Measurements from ENCODE around the gene TPBGL.
A peak's percentile ranks its signal among the peaks of the same experiment; 100 is the strongest.

The TPBGL gene, protein sequence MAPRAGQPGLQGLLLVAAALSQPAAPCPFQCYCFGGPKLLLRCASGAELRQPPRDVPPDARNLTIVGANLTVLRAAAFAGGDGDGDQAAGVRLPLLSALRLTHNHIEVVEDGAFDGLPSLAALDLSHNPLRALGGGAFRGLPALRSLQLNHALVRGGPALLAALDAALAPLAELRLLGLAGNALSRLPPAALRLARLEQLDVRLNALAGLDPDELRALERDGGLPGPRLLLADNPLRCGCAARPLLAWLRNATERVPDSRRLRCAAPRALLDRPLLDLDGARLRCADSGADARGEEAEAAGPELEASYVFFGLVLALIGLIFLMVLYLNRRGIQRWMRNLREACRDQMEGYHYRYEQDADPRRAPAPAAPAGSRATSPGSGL

DNA sequence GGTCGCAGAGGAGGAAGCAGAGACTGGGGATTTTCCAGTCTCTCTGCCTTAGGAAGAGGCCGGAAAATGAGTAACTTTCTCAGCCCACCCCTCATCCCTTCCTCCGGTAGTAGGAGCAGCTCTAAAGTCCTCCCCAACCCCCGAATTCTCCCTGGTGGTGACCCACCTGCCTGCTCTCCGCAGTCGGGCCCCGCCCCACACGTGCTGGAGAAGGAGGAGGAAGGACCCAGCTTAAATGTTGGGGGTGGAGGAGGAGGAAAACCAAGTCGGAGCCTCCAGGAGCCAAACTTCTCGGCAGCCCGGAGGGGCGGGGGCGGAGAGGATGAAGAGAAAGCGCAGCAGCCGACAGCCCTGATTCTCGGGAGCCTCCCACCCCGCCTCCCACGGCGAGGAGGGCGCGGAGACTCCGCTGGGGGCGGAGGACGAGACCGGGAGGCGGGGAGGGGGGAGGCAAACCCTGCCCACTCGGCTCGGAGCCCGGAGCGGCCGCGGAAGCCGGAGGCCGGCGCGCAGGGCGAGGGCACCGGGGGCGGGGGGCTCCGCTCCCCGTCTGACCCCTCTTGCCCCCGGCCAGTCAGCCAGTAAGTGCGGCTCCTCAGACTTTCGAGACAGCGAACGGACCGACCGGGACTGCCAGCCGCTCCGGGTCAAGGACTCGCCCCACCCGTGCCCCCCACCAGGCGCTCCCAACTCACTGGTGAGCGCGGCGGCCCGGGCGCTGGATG is at the start of gene TPBGL:
TSS of gene TPBGL (plus strand) at position 464 of the 725 bp plus-strand sequence. CDS start 276 bp downstream, outside the sequence.
- Histone ChIP-seq H3K36me3 (replicated peaks) (no peaks in the 10 kb centered on the region), H3K27me3 (replicated peaks) (peaks cover 19% of the 10 kb centered on the region), H3K27ac (no peak within 1 kb of the TSS), H3K4me3 (ENCODE audit: low read depth, low read length) (peak within 1 kb of the TSS; percentile 29)
- in situ Hi-C loops (cut with HindIII; ENCODE audit: low pct_ligation_motif_present, low sequenced_read_pairs): no loop called here
- TF ChIP-seq, protein P1, sequence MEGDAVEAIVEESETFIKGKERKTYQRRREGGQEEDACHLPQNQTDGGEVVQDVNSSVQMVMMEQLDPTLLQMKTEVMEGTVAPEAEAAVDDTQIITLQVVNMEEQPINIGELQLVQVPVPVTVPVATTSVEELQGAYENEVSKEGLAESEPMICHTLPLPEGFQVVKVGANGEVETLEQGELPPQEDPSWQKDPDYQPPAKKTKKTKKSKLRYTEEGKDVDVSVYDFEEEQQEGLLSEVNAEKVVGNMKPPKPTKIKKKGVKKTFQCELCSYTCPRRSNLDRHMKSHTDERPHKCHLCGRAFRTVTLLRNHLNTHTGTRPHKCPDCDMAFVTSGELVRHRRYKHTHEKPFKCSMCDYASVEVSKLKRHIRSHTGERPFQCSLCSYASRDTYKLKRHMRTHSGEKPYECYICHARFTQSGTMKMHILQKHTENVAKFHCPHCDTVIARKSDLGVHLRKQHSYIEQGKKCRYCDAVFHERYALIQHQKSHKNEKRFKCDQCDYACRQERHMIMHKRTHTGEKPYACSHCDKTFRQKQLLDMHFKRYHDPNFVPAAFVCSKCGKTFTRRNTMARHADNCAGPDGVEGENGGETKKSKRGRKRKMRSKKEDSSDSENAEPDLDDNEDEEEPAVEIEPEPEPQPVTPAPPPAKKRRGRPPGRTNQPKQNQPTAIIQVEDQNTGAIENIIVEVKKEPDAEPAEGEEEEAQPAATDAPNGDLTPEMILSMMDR (IDR thresholded peaks at IDR 0.05; ENCODE audit: low read depth, low read length, missing control alignments): no peak
- DNase-seq: no peak

DNA sequence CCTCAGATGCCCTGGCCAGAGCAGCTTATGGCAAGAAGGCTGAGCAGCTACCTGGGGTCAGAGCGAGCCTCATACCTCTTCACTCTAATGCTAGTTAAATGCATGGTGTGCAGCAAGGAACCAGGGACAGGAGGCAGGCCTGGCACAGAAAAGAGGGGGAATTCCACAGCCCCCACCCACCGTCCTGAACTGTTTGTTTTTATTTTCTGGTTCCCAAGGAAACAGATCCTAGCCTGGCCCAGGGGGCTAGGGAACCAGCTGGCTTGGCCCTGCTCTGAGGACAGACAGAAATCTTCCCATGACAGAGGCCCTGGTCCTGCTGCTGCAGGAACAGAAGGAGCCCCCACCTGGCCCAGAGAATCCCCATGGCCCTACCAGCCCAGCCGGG is 49.2 kb upstream of the TPBGL start:
- Histone ChIP-seq H3K27ac (no peak overlapping the region), H3K36me3 (replicated peaks) (no peaks in the 10 kb centered on the region), H3K4me3 (ENCODE audit: low read depth, low read length) (no peak overlapping the region), H3K27me3 (replicated peaks) (no peaks in the 10 kb centered on the region)
- in situ Hi-C loops (cut with HindIII; ENCODE audit: low pct_ligation_motif_present, low sequenced_read_pairs): no loop called here
- TF ChIP-seq, protein P1 (IDR thresholded peaks at IDR 0.05; ENCODE audit: low read depth, low read length, missing control alignments): no peak
- no peak for DNase-seq

DNA sequence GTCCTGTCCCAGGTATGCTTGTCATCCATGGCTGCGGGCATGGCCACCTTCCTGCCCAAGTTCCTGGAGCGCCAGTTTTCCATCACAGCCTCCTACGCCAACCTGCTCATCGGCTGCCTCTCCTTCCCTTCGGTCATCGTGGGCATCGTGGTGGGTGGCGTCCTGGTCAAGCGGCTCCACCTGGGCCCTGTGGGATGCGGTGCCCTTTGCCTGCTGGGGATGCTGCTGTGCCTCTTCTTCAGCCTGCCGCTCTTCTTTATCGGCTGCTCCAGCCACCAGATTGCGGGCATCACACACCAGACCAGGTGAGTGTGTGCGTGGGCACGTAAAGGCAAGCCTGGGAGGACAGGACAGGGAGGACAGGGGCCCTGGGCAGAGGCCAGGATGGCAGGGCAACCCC is 47.3 kb upstream of the TPBGL start:
- TF ChIP-seq, protein P1 (IDR thresholded peaks at IDR 0.05; ENCODE audit: low read depth, low read length, missing control alignments): no peak
- in situ Hi-C loops (cut with HindIII; ENCODE audit: low pct_ligation_motif_present, low sequenced_read_pairs): no loop called here
- H3K4me3 ChIP-seq (ENCODE audit: low read depth, low read length): no peak overlapping the region
- no peak overlapping the region for H3K27ac ChIP-seq
- H3K27me3 ChIP-seq (replicated peaks): no peaks in the 10 kb centered on the region
- DNase-seq: no peak
- H3K36me3 ChIP-seq (replicated peaks): no peaks in the 10 kb centered on the region

DNA sequence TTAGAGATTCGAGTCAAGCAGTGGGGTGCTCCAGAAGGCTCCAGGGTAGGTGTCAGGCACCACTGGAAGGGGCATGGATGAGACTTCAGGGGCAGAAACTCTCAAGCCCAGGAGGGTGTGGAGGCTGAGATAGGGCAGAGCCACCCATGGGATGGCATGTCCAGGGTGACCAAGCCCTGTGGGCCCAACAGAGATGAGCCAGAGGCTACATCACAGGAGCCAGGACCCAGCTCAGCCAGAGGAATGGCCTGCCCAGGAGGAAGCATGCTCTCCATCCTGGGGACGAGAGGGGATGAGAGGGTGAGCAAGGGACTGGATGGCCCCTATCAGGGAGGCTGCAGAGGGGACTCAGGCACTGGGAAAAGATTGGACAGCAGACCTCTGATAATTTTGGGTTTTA is 46.9 kb upstream of the TPBGL start:
- H3K36me3 ChIP-seq (replicated peaks): no peaks in the 10 kb centered on the region
- no peak overlapping the region for H3K27ac ChIP-seq
- H3K27me3 ChIP-seq (replicated peaks): no peaks in the 10 kb centered on the region
- no peak for DNase-seq
- in situ Hi-C loops (cut with HindIII; ENCODE audit: low pct_ligation_motif_present, low sequenced_read_pairs): no loop called here
- TF ChIP-seq, protein P1 (IDR thresholded peaks at IDR 0.05; ENCODE audit: low read depth, low read length, missing control alignments): no peak
- H3K4me3 ChIP-seq (ENCODE audit: low read depth, low read length): no peak overlapping the region

DNA sequence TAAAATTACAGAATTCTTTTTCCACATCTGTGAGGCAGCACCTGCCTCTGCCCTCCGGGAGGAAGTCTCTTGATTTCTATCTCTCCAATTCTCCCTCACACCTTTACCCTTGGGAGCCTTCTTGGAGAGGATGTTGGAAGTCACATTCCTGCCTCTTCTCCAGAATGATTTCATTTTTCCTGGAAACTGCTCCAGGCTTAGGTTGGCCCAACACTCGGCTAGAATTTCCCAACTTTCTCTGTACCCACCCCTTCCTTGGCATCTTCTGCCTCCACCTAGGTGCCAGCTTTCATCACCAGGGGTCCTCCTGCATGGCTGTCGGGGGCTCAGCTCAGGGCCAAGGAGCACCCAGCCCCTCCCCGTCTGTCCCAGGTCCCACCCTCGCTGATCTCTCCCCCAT is 46.4 kb upstream of the TPBGL start:
- DNase-seq: no peak
- TF ChIP-seq, protein P1 (IDR thresholded peaks at IDR 0.05; ENCODE audit: low read depth, low read length, missing control alignments): no peak
- Histone ChIP-seq H3K4me3 (ENCODE audit: low read depth, low read length) (no peak overlapping the region), H3K36me3 (replicated peaks) (no peaks in the 10 kb centered on the region), H3K27me3 (replicated peaks) (no peaks in the 10 kb centered on the region), H3K27ac (no peak overlapping the region)
- in situ Hi-C loops (cut with HindIII; ENCODE audit: low pct_ligation_motif_present, low sequenced_read_pairs): no loop called here
